H1 (cell line): ENCODE measurements around the gene ASXL1. TPM values are rescaled to one million over a fixed set of nuclear protein-coding genes. Genes with fewer than 3 reads are reported as not detected.

Source experiments
- ASH2L ChIP-seq: fragments of 200-600, 300-600 bp; sonication (generic); IDR thresholded peaks from one replicate; pipeline ENCODE4 v1.7.1; 2017; ENCODE audit warnings: low read length
- CBX5 ChIP-seq: fragments of 300-800, 300-1000 bp; sonication (generic); IDR thresholded peaks from 2 replicates; pipeline ENCODE4 v1.7.1; 2016; ENCODE audit warnings: antibody characterized with exemption, low read length, low read depth
- CTCF ChIP-seq, 3 experiments: IDR thresholded peaks; 1 replicate in 2 of 3; 2 replicates in 1 of 3; pipeline versions ENCODE4 v1.5.1 to v1.6.1; 2011; ENCODE audit warnings: low read length in 3 of 3, mild to moderate bottlenecking in 3 of 3, inconsistent platforms in 2 of 3, low read depth in 1 of 3, moderate library complexity in 1 of 3; ENCODE audit not compliant: insufficient read depth in 1 of 3; ENCODE audit errors: control extremely low read depth in 1 of 3
- EZH2 ChIP-seq: fragments of 200-600 bp; sonication (generic); IDR thresholded peaks from 2 replicates; pipeline ENCODE4 v1.7.1; 2012; ENCODE audit warnings: low read depth, mild to moderate bottlenecking, moderate library complexity, low read length, inconsistent platforms; ENCODE audit not compliant: severe bottlenecking
- FOSL1 ChIP-seq: IDR thresholded peaks from 2 replicates; pipeline ENCODE4 v1.6.1; 2011; ENCODE audit warnings: mild to moderate bottlenecking, low read depth, low read length, moderate library complexity; ENCODE audit not compliant: insufficient read depth
- HDAC2 ChIP-seq, 2 experiments: fragments of 300-600 bp in 1 of 2; sonication (generic) in 1 of 2; IDR thresholded peaks; 2 replicates each; pipeline ENCODE4 v1.6.1; 2011 to 2012; ENCODE audit warnings: low read depth in 2 of 2, low read length in 2 of 2, mild to moderate bottlenecking in 2 of 2, moderate library complexity in 2 of 2, borderline replicate concordance in 1 of 2, inconsistent platforms in 1 of 2
- HDAC6 ChIP-seq: IDR thresholded peaks from one replicate; pipeline ENCODE4 v1.7.1; 2012; ENCODE audit warnings: low read depth, mild to moderate bottlenecking, inconsistent platforms, low read length, moderate library complexity
- NRF1 ChIP-seq: IDR thresholded peaks from 2 replicates; pipeline ENCODE4 v1.6.1; 2011; ENCODE audit warnings: mild to moderate bottlenecking, low read depth, low read length, improper control_type of control experiment
- RXRA ChIP-seq: IDR thresholded peaks from 2 replicates; pipeline ENCODE4 v1.6.1; 2011; ENCODE audit warnings: low read depth, mild to moderate bottlenecking, low read length, moderate library complexity; ENCODE audit not compliant: insufficient read depth
- SRF ChIP-seq: IDR thresholded peaks from 2 replicates; pipeline ENCODE4 v1.6.1; 2011; ENCODE audit warnings: mild to moderate bottlenecking, low read depth, low read length, moderate library complexity
- polyA plus RNA-seq, 7 experiments: library from polyadenylated mRNA; depleted of rRNA in 3 of 7; stranded (reverse) in 5 of 7; unstranded in 2 of 7; fragments of >200 nt in 5 of 7; fragments of 200-250 nt in 2 of 7; gene quantifications; 1 replicate in 5 of 7; 2 replicates in 1 of 7; 4 replicates in 1 of 7; pipeline versions ENCODE4 v1.2.1 to v1.2.3, GENCODE V29; 2011 to 2013; ENCODE audit warnings: missing spikeins in 2 of 7, mixed read lengths in 2 of 7
- total RNA-seq: library from RNA; stranded (reverse); fragmentation: NEBNext Ultra II Directional; extraction: Animal tissue kit (Norgen Biotek cat#: 25700); gene quantifications from 2 replicates; pipeline ENCODE4 v1.2.1, GENCODE V29; 2021

The ASXL1 gene
- total and polyA plus RNA-seq, 2 of the 8 experiments (the other 6 are each of a cell fraction or from before 2014, with no cell fraction given) = 10.6 to 26.5 TPM

GRCh38 chr20:32448306-32449056, 90.3 kb downstream of the ASXL1 start (continued):
- TF ChIP-seq CTCF (IDR thresholded peaks at IDR 0.05; ENCODE audit: control extremely low read depth in 1 of 3, insufficient read depth in 1 of 3, low read depth in 1 of 3, low read length in 3 of 3) = no peak
- no peak for TF ChIP-seq ASH2L
- TF ChIP-seq EZH2 = no peak
- no peak for TF ChIP-seq HDAC6
- TF ChIP-seq SRF = no peak
- no peak for TF ChIP-seq HDAC2 (IDR thresholded peaks at IDR 0.05; ENCODE audit: borderline replicate concordance in 1 of 2, low read depth in 2 of 2, low read length in 2 of 2)
- no peak for TF ChIP-seq RXRA
- no peak for TF ChIP-seq FOSL1
- no peak for TF ChIP-seq CBX5
- no peak for TF ChIP-seq NRF1
